Upper lobe of right lung (tissue), 1 donor: ENCODE data around the gene OR51A2. TPM values are rescaled to one million over a fixed set of nuclear protein-coding genes. Genes with fewer than 3 reads are reported as not detected.

Experiments
- ATAC-seq: fragments of 200-7000 bp; cut with Tn5 transposase; one replicate; pipeline ENCODE4 v1.9.1; 2020; ENCODE audit warnings: mild to moderate bottlenecking, moderate library complexity
- DNase-seq: peaks from one replicate; pipeline ENCODE4 v3.0.0-alpha.2; 2020
- H3K27ac ChIP-seq: fragments of 200-600 bp; one replicate; pipeline ENCODE4 v1.8.0; 2022
- H3K27me3 ChIP-seq: fragments of 200-600 bp; one replicate; pipeline ENCODE4 v1.8.0; 2022; ENCODE audit warnings: mild to moderate bottlenecking
- H3K36me3 ChIP-seq: fragments of 200-600 bp; one replicate; pipeline ENCODE4 v1.8.0; 2022
- H3K4me1 ChIP-seq: fragments of 200-600 bp; one replicate; pipeline ENCODE4 v1.8.0; 2022
- H3K4me3 ChIP-seq: fragments of 200-600 bp; one replicate; pipeline ENCODE4 v1.8.0; 2022; ENCODE audit warnings: mild to moderate bottlenecking
- H3K9me3 ChIP-seq: fragments of 200-600 bp; one replicate; pipeline ENCODE4 v1.8.0; 2022
- CTCF ChIP-seq: fragments of 200-600 bp; IDR thresholded peaks from one replicate; pipeline ENCODE4 v1.8.0; 2022; ENCODE audit warnings: antibody characterized with exemption
- intact Hi-C: fragments of 100-400 bp; cut with DNase I; formaldehyde crosslinking; loops from one replicate; pipeline ENCODE4 v1.11.0; 2022
- total RNA-seq: library from RNA; stranded (reverse); fragmentation: NEBNext Ultra II Directional; extraction: Animal tissue kit (Norgen Biotek cat#: 25700); gene quantifications from one replicate; pipeline ENCODE4 v1.2.1, GENCODE V29; 2021
- donor health status: DM: no; HTN: yes; CAD: no; lungs with severe emphysema.

Gene OR51A2
- total RNA-seq, 1 donor from 2014 or later = not detected

DNA sequence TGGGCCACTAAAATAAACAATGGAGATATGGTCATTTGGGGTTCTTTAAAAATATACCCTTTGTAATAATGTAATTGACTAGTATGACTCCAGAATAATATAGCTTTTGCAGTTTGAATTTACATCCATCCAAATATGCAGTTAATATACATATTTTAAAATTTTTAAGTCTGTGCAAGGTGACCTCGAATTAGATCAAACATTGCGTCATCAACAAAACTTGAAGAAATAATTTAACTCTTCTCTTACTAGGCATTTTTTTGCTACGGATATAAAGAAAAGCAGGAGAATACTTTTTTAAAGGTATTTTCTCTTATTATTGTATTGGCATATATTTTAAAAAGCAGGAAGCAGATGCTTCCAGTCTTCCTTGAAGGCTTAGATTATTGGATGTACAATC lies 18.8 kb downstream of the OR51A2 start:
- Histone ChIP-seq H3K36me3 (no peaks in the 10 kb centered on the region), H3K27ac (no peak overlapping the region), H3K4me3 (no peak overlapping the region), H3K4me1 (no peaks in the 10 kb centered on the region), H3K9me3 (no peaks in the 10 kb centered on the region), H3K27me3 (no peaks in the 10 kb centered on the region)
- TF ChIP-seq CTCF = no peak
- ATAC-seq (no peak), DNase-seq (no peak)
- intact Hi-C loops = no loop called here

GRCh38 chr11:4932751-4933150 lies 22.8 kb downstream of the OR51A2 start:
- TF ChIP-seq CTCF = no peak
- Histone ChIP-seq H3K36me3 (no peaks in the 10 kb centered on the region), H3K27ac (no peak overlapping the region), H3K27me3 (no peaks in the 10 kb centered on the region), H3K9me3 (no peaks in the 10 kb centered on the region), H3K4me1 (no peaks in the 10 kb centered on the region), H3K4me3 (no peak overlapping the region)
- ATAC-seq = no peak
- intact Hi-C loops = no loop called here
- no peak for DNase-seq

DNA sequence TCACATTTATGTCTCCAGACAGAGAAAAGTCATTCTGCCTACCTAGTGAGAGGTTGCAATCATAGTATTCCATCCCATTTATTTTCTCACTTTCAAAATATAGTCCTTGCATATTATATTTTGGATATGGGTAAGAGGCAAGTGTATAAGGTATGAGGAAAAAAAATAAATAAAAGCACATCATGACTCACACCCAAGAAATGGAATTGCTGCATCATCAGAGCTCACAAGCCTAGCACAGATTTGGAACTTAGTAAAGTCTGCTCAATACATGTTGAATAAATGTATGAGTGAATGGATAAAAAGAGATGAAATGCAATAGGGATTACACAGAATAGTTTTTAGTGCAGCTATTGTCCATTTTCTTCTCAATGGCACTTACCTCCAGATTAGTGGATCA lies 28.9 kb downstream of the OR51A2 start:
- no peaks in the 10 kb centered on the region for H3K4me1 ChIP-seq
- H3K27me3 ChIP-seq = no peaks in the 10 kb centered on the region
- ATAC-seq = no peak
- no peak for TF ChIP-seq CTCF
- no peak overlapping the region for H3K27ac ChIP-seq
- no peak overlapping the region for H3K4me3 ChIP-seq
- H3K9me3 ChIP-seq = no peaks in the 10 kb centered on the region
- H3K36me3 ChIP-seq = no peaks in the 10 kb centered on the region
- intact Hi-C loops = no loop called here
- DNase-seq = no peak

DNA sequence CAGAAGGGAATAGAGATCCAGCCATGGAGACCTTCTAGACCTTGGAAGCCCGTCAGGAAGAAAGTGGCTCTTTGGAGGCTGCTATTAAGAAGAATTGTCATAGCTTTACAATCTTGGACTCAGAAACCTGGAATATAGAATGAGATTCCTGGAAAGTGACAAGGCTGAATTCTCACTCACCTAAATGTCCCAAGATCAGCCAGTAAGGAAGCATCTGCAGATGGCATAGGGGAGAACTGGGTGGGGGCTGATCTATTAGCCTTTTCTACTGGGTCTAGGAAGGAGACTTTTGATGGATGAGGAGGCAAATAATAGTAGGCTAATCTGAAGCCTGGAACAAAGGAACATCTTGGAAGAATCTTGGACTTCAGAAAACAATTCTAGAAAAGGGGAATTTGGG lies 31.3 kb downstream of the OR51A2 start, which contains the start of gene OR51G1:
OR51G1 (minus strand) TSS at position 101 of the 400 bp plus-strand sequence; CDS start at position 101, 0 bp downstream.
- H3K36me3 ChIP-seq = no peaks in the 10 kb centered on the region
- H3K4me1 ChIP-seq = no peaks in the 10 kb centered on the region
- no peaks in the 10 kb centered on the region for H3K27me3 ChIP-seq
- intact Hi-C loops = no loop called here
- DNase-seq = no peak
- no peak within 1 kb of the TSS for H3K4me3 ChIP-seq
- no peak for TF ChIP-seq CTCF
- H3K27ac ChIP-seq = no peak within 1 kb of the TSS
- ATAC-seq = no peak
- H3K9me3 ChIP-seq = no peaks in the 10 kb centered on the region

GRCh38 chr11:4922304-4922703 lies 33.2 kb downstream of the OR51A2 start:
- H3K4me3 ChIP-seq = no peak overlapping the region
- no peak overlapping the region for H3K27ac ChIP-seq
- ATAC-seq (no peak), DNase-seq (no peak)
- H3K9me3 ChIP-seq = no peaks in the 10 kb centered on the region
- no peak for TF ChIP-seq CTCF
- H3K36me3 ChIP-seq = no peaks in the 10 kb centered on the region
- no peaks in the 10 kb centered on the region for H3K27me3 ChIP-seq
- no peaks in the 10 kb centered on the region for H3K4me1 ChIP-seq
- intact Hi-C loops = no loop called here

GRCh38 chr11:4921796-4922195 lies 33.7 kb downstream of the OR51A2 start:
- Histone ChIP-seq H3K4me1 (no peaks in the 10 kb centered on the region), H3K4me3 (no peak overlapping the region), H3K36me3 (no peaks in the 10 kb centered on the region), H3K9me3 (no peaks in the 10 kb centered on the region), H3K27me3 (no peaks in the 10 kb centered on the region), H3K27ac (no peak overlapping the region)
- DNase-seq = no peak
- intact Hi-C loops = no loop called here
- ATAC-seq = no peak
- no peak for TF ChIP-seq CTCF
